Stomach (tissue), 9 donors: Measurements from ENCODE around the gene TMEM200B. TPM values are rescaled to one million over a fixed set of nuclear protein-coding genes. Genes with fewer than 3 reads are reported as not detected.

ENCODE experiments used
- DNase-seq, 2 donors: peaks; one replicate each; pipeline versions ENCODE4 v3.0.0 to v3.0.0-alpha.2; 2013 to 2019
- H3K27ac ChIP-seq, 5 donors: fragments of 200-600 bp in 4 of 5; sonication (generic) in 4 of 5; one replicate each; pipeline ENCODE4 v1.5.1; 2013 to 2019; ENCODE audit warnings: mild to moderate bottlenecking in 1 of 5, moderate library complexity in 1 of 5
- H3K27me3 ChIP-seq, 3 donors: fragments of 200-600 bp; sonication (generic); one replicate each; pipeline ENCODE4 v1.5.1; 2017 to 2019; ENCODE audit warnings: mixed run types in 1 of 3
- H3K36me3 ChIP-seq, 4 donors: fragments of 200-600 bp; sonication (generic); 1 replicate in 3 of 4; 2 replicates in 1 of 4; pipeline ENCODE4 v1.5.1; 2016 to 2019
- H3K4me1 ChIP-seq, 4 donors: fragments of 200-600 bp; sonication (generic); one replicate each; pipeline ENCODE4 v1.5.1; 2016 to 2019
- H3K4me3 ChIP-seq, 4 donors: fragments of 200-600 bp; sonication (generic) in 3 of 4; one replicate each; pipeline ENCODE4 v1.5.1; 2016 to 2019; ENCODE audit warnings: mild to moderate bottlenecking in 1 of 4
- H3K9me3 ChIP-seq, 4 donors: fragments of 200-600 bp; sonication (generic); one replicate each; pipeline ENCODE4 v1.5.1; 2016 to 2019
- CTCF ChIP-seq, 7 experiments: fragments of 450-650 bp in 4 of 7; fragments of 200-600 bp in 3 of 7; sonication (generic) in 3 of 7; IDR thresholded peaks; one replicate each; pipeline ENCODE4 v1.5.1; 2016 to 2019; ENCODE audit warnings: antibody characterized with exemption in 7 of 7, control low read depth in 2 of 7, mild to moderate bottlenecking in 1 of 7
- EP300 ChIP-seq: sonication (generic); formaldehyde crosslinking; IDR thresholded peaks from one replicate; pipeline ENCODE4 v1.6.1; 2017; ENCODE audit warnings: antibody characterized with exemption
- POLR2A ChIP-seq, 4 donors: fragments of 450-650 bp; IDR thresholded peaks; one replicate each; pipeline ENCODE4 v1.6.1; 2016; ENCODE audit warnings: antibody characterized with exemption in 4 of 4, control low read depth in 2 of 4, mild to moderate bottlenecking in 1 of 4, moderate library complexity in 1 of 4
- POLR2AphosphoS5 ChIP-seq, 3 donors: sonication (generic); formaldehyde crosslinking; IDR thresholded peaks; one replicate each; pipeline ENCODE4 v1.6.1; 2016; ENCODE audit warnings: antibody characterized with exemption in 3 of 3
- WGBS, 5 donors: extraction: QIAGEN DNeasy Blood & Tissue Kit in 3 of 5; methylation state at CpG; one replicate each; pipeline versions ENCODE4 v1.1.5 to v1.1.7; 2013 to 2018; 5-methylcytosine and 5-hydroxymethylcytosine counted together
- intact Hi-C: fragments of 100-400 bp; cut with DNase I; formaldehyde crosslinking; loops from one replicate; pipeline ENCODE4 v1.15.1; 2023; ENCODE audit warnings: low total_unique reads
- polyA plus RNA-seq, 3 donors: library from polyadenylated mRNA; stranded (reverse); fragments of 200-250 nt; gene quantifications; one replicate each; pipeline ENCODE4 v1.2.3, GENCODE V29; 2013
- total RNA-seq, 5 donors: library from RNA; depleted of rRNA; stranded (reverse); fragments of >200 nt; gene quantifications; one replicate each; pipeline versions ENCODE4 v1.1.0 to v1.2.3, GENCODE V29; 2014 to 2016
- donor health status: healthy with polysubstance abuse.
- donor health status: Bipolar disorder and iron deficiency.
- donor health status: healthy.

TMEM200B gene
- total and polyA plus RNA-seq, 8 donors, result 0.45 to 8.3 (median 2.8) TPM; not detected in 3

GRCh38 chr1:29162476-29163138 is 38.9 kb upstream of the TMEM200B start:
- Histone ChIP-seq H3K36me3 (peaks cover 49 to 77% (median 69%) of the 10 kb centered on the region in 4 donors), H3K4me3 (no peak overlapping the region), H3K4me1 (peaks cover 13 to 70% (median 42%) of the 10 kb centered on the region in 4 donors)

GRCh38 chr1:29162025-29162424 is 38.3 kb upstream of the TMEM200B start:
- H3K36me3 ChIP-seq, result peaks cover 43 to 77% (median 69%) of the 10 kb centered on the region in 4 donors
- intact Hi-C loops, result no loop called here
- H3K9me3 ChIP-seq, result no peaks in the 10 kb centered on the region
- H3K27me3 ChIP-seq, result no peaks in the 10 kb centered on the region
- DNase-seq, result no peak
- WGBS, 5 donors, result 48 to 58% (median 48%) methylated on average over 4 of the region's 4 CpGs
- peak overlapping the region in 2 of 5 donors; percentile 6 to 38 for H3K27ac ChIP-seq
- peaks cover 18 to 71% (median 43%) of the 10 kb centered on the region in 4 donors for H3K4me1 ChIP-seq
- TF ChIP-seq CTCF (IDR thresholded peaks at IDR 0.05), result no peak
- no peak overlapping the region for H3K4me3 ChIP-seq

More at GRCh38 chr1:29162476-29163138, 38.9 kb upstream of the TMEM200B start:
- peak overlapping the region in 2 of 5 donors; percentile 6 to 38 for H3K27ac ChIP-seq
- intact Hi-C loops, result no loop called here
- no peaks in the 10 kb centered on the region for H3K27me3 ChIP-seq
- no peak for TF ChIP-seq POLR2AphosphoS5 (IDR thresholded peaks at IDR 0.05)
- no peak for DNase-seq
- 75 to 79% (median 77%) methylated on average over 9 of the region's 9 CpGs for WGBS, 5 donors
- no peaks in the 10 kb centered on the region for H3K9me3 ChIP-seq

- no peak for DNase-seq
- TF ChIP-seq POLR2AphosphoS5 (IDR thresholded peaks at IDR 0.05) (no peak), POLR2A (IDR thresholded peaks at IDR 0.05) (no peak), CTCF (IDR thresholded peaks at IDR 0.05) (no peak), EP300 (no peak)
- Histone ChIP-seq H3K4me3 (no peak overlapping the region), H3K27me3 (no peaks in the 10 kb centered on the region), H3K36me3 (peaks cover 28 to 77% (median 65%) of the 10 kb centered on the region in 4 donors), H3K9me3 (no peaks in the 10 kb centered on the region), H3K27ac (no peak overlapping the region), H3K4me1 (peaks cover 29 to 70% (median 49%) of the 10 kb centered on the region in 4 donors)
- intact Hi-C loops, result no loop called here
- WGBS, 5 donors, result 60 to 83% (median 77%) methylated on average over 3 of the region's 3 CpGs
These were observed 36.1 kb upstream of the TMEM200B start for GRCh38 chr1:29159773-29160172.

GRCh38 chr1:29157269-29157601 is 33.5 kb upstream of the TMEM200B start:
- H3K4me1 ChIP-seq, result peaks cover 18 to 58% (median 36%) of the 10 kb centered on the region in 4 donors
- peaks cover 48 to 85% (median 80%) of the 10 kb centered on the region in 4 donors for H3K36me3 ChIP-seq
- no peaks in the 10 kb centered on the region for H3K27me3 ChIP-seq
- WGBS, 5 donors, result 60 to 77% (median 69%) methylated on average over 3 of the region's 3 CpGs
- no peaks in the 10 kb centered on the region for H3K9me3 ChIP-seq
- DNase-seq, result no peak
- no peak for TF ChIP-seq CTCF (IDR thresholded peaks at IDR 0.05)
- no peak for TF ChIP-seq EP300
- TF ChIP-seq POLR2A (IDR thresholded peaks at IDR 0.05), result no peak
- no peak for TF ChIP-seq POLR2AphosphoS5 (IDR thresholded peaks at IDR 0.05)
- peak overlapping the region in 3 of 5 donors; percentile 41 to 73 (median 71) for H3K27ac ChIP-seq
- H3K4me3 ChIP-seq, result no peak overlapping the region
- intact Hi-C loops, result no loop called here
